Rectal smooth muscle tissue (tissue), 1 donor: ENCODE measurements around the gene ZFP42.
"Not testable (repeated sequence)": the region's sequence is repeated elsewhere in the genome, so short reads cannot be mapped to it uniquely, and the experiment has no call there.

ENCODE experiments used
- H3K27ac ChIP-seq: one replicate; pipeline ENCODE4 v1.7.0; 2013; ENCODE audit warnings: low read depth, low read length, inconsistent platforms
- H3K27me3 ChIP-seq: one replicate; pipeline ENCODE4 v1.7.0; 2013; ENCODE audit warnings: low read length; ENCODE audit not compliant: control insufficient read depth, insufficient read depth
- H3K36me3 ChIP-seq: one replicate; pipeline ENCODE4 v1.7.0; 2013; ENCODE audit warnings: low read length; ENCODE audit not compliant: control insufficient read depth, insufficient read depth
- H3K4me1 ChIP-seq: one replicate; pipeline ENCODE4 v1.7.0; 2013; ENCODE audit warnings: low read length; ENCODE audit not compliant: control insufficient read depth, insufficient read depth
- H3K4me3 ChIP-seq: one replicate; pipeline ENCODE4 v1.7.0; 2013; ENCODE audit warnings: low read length
- H3K9ac ChIP-seq: one replicate; pipeline ENCODE4 v1.7.0; 2013; ENCODE audit warnings: low read length

ZFP42 gene

DNA sequence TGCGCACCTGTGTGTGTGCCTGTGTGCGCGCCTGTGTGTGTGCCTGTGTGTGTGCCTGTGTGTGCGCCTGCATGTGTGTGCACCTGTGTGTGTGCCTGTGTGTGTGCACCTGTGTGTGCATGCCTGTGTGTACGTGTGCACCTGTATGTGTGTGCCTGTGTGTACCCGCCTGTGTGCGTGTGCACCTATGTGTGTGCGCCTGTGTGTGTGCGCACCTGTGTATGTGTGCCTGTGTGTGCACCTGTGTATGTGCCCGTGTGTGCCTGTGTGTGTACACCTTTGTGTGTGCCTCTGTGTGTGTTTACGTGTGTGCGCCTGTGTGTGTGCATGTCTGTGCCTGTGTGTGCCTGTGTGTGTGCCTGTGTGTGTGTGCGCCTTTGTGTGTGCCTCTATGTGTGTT lies 33.5 kb downstream of the ZFP42 start:
- no peaks in the 10 kb centered on the region for H3K36me3 ChIP-seq
- H3K9ac ChIP-seq: no peak overlapping the region
- H3K4me3 ChIP-seq: no peak overlapping the region
- H3K4me1 ChIP-seq: no peaks in the 10 kb centered on the region
- no peaks in the 10 kb centered on the region for H3K27me3 ChIP-seq
- H3K27ac ChIP-seq: no peak overlapping the region

DNA sequence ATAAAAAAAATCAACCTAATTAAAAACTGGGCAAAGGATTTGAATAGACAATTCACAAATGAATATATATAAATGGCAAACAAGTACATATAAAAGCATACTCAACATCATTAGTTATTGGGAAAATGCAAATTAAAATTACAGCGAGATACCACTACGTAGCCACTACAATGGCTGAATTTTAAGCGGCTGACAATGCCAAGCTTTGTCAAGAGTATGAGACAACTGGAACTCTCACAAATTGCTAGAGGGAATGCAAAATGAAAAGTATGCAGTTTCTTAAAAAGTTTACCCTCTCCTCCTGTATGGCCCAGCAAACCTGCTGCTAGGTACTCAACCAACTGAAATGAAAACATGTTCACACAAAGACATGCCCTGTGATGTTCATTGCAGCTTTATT lies 34.8 kb downstream of the ZFP42 start:
- Histone ChIP-seq H3K4me3 (no peak overlapping the region), H3K36me3 (no peaks in the 10 kb centered on the region), H3K27me3 (no peaks in the 10 kb centered on the region), H3K27ac (no peak overlapping the region), H3K4me1 (no peaks in the 10 kb centered on the region), H3K9ac (no peak overlapping the region)

DNA sequence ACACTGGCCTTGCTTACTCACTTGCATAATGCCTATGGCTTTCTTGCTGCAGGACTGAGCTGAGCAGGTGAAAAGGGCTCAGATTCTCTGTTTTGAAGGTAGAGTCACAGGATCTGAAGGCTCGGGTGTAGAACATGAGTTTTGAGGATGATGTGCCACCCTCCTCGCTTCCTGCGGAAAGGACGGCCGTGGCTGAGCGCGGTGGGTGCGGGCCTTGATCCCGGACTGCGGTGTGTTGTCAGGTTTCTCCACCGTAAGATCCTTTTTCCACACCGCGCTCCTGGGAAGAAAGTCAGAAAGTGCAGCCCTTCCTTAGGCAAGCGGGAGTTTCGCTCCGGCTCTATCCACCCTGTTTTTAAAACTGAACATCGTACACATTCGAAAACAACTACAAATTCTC lies 36.2 kb downstream of the ZFP42 start:
- no peaks in the 10 kb centered on the region for H3K4me1 ChIP-seq
- no peak overlapping the region for H3K9ac ChIP-seq
- H3K4me3 ChIP-seq: no peak overlapping the region
- H3K27me3 ChIP-seq: no peaks in the 10 kb centered on the region
- no peaks in the 10 kb centered on the region for H3K36me3 ChIP-seq
- no peak overlapping the region for H3K27ac ChIP-seq

DNA sequence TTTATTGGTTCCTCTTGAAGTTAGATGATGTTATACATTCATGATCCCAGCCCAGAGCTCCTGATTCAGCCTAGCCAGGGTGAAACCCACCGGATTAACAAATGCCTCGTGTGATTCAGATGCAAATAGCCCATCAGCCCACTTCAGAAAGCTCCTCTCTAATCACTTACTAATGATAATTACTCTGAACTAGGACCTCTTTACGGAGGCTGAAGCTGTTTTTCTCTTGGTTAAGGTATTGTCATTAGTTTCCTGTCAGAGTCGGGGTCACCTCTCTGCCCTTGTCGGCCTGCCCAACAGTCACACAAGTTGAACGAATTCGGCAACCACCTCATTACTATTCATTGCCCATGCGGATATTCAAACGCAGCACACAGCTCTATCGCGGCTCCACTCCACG lies 36.6 kb downstream of the ZFP42 start:
- no peak overlapping the region for H3K9ac ChIP-seq

DNA sequence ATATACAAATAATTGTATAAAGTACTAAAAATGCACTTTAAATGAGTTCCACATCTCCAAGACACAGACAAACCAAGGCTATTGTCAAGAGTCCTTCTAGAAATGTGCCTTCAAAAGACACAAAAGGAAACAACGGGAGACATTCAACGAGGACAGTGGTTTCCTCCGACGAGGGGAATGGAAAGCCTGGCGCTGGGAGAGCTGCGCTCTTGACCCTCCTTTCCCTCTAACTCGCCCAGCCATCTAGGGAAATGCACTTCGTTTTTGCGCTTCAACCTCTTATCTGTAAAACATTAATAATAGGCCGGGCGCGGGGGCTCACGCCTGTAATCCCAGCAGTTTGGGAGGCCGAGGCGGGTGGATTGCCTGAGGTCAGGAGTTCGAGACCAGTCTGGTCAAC lies 37.0 kb downstream of the ZFP42 start:
- Histone ChIP-seq H3K27ac (no peak overlapping the region), H3K9ac (no peak overlapping the region), H3K4me3 (no peak overlapping the region), H3K36me3 (no peaks in the 10 kb centered on the region), H3K4me1 (no peaks in the 10 kb centered on the region), H3K27me3 (no peaks in the 10 kb centered on the region)

More for the DNA sequence above, 36.6 kb downstream of the ZFP42 start:
- Histone ChIP-seq H3K4me3 (no peak overlapping the region), H3K27me3 (no peaks in the 10 kb centered on the region), H3K4me1 (no peaks in the 10 kb centered on the region), H3K36me3 (no peaks in the 10 kb centered on the region), H3K27ac (no peak overlapping the region)

DNA sequence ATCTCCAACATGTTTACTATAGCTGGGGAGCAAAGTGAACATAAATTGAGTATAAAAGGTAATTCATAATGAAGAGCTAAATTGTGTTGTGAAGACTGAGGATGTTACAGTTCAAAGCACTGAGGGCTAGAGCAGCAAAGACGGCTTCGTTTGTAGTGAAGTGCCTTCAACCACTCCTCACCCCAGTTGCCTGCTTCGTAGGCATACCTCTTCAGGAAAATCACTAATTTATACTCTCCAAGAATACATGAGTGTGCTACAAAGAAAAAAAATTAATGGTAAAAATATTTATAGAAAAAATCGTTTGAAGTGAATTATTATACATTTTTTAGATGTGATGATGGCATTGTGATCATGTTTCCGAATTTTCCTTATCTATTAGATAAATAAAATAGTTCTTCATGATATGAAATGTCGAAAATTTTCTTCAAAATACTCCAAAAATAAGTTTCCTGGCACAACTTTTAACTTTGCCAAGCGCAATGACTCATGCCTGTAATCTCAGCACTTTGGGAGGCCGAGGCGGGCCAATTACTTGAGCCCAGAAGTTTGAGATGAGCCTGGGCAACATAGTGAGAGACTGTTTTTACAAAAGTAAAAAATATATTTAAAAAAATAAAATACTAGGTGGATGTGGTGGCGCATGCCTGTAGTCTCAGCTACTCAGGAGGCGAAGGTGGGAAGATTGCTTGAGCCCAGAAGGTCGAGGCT lies 41.6 kb downstream of the ZFP42 start:
- Histone ChIP-seq H3K36me3 (no peaks in the 10 kb centered on the region), H3K27ac (no peak overlapping the region), H3K9ac (no peak overlapping the region), H3K27me3 (no peaks in the 10 kb centered on the region), H3K4me3 (no peak overlapping the region), H3K4me1 (no peaks in the 10 kb centered on the region)

DNA sequence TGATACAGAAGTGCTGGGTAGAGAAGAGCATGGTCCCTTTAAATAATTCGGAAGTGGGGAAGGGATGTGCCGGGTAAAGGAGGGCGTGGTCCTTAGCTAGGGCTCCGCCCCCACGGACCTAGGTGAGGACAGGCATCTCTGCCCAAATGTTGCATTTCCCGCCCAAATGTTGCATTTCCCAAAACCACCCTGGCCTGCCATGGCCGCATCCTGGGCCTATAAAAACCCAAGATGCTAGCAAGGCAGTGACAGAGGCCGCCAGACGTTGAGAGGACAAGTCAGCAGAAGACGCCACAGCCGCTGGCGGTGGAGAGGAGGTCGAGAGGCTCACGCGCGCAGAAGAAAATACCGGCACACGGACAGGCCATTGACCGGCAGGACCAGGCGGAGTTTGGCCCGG lies 46.1 kb downstream of the ZFP42 start:
- no peak overlapping the region for H3K4me3 ChIP-seq
- no peaks in the 10 kb centered on the region for H3K36me3 ChIP-seq
- H3K9ac ChIP-seq: no peak overlapping the region
- no peak overlapping the region for H3K27ac ChIP-seq
- H3K27me3 ChIP-seq: no peaks in the 10 kb centered on the region
- H3K4me1 ChIP-seq: no peaks in the 10 kb centered on the region

DNA sequence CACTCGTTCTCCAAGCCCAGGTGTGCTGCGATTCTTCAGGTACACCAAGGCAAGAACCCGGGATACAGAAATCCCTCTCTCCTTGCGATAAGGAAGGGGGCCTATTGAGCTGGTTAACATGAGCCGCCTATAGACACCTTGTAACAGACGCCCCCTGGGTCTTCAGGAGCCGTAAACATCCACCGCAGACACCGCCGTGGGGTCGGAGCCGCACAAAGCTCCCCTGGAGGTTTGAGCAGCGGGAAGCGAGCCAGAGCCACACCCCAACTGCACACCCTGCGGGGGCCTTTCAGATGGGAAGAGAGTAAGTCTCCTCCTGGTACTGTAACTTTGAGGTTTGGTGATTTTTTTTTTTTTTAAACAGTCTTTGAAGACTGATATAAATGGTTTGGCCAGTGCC lies 46.6 kb downstream of the ZFP42 start:
- H3K27ac ChIP-seq: no peak overlapping the region
- H3K9ac ChIP-seq: no peak overlapping the region
- no peaks in the 10 kb centered on the region for H3K27me3 ChIP-seq
- no peaks in the 10 kb centered on the region for H3K4me1 ChIP-seq
- H3K4me3 ChIP-seq: no peak overlapping the region
- H3K36me3 ChIP-seq: no peaks in the 10 kb centered on the region

DNA sequence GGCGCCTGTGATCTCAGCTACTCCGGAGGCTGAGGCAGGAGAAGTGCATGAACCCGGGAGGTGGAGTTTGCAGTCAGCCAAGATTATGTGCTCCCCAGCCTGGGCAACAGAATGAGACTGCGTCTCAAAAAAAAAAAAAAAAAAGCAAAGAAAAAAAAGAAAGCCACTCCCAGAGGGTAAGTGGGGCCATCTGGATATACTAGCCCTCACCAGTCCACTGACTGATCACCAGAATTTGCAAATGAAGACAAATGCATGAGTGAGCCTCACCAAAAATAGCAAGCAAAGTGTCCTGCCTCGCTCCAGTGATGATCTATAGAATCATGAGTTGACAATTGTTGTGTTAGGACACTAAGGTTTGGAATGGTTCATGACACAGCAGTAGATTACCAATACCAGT lies 47.6 kb downstream of the ZFP42 start:
- Histone ChIP-seq H3K27me3 (no peaks in the 10 kb centered on the region), H3K4me1 (no peaks in the 10 kb centered on the region), H3K36me3 (no peaks in the 10 kb centered on the region), H3K27ac (no peak overlapping the region), H3K9ac (no peak overlapping the region), H3K4me3 (no peak overlapping the region)

DNA sequence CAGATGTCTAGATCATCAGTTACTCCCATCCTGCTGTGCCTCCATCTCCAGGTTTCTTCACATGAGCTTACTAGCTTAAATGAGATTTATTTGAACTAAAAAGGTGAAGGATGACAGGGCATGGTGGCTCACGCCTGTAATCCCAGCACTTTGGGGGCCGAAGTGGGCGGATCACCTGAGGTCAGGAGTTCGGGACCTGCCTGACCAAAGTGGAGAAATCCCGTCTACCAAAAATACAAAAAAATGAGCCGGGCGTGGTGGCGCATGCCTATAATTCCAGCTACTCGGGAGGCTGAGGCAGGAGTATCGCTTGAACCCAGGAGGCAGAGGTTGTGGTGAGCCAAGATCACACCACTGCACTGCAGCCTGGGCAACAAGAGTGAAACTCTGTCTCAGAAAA lies 49.9 kb downstream of the ZFP42 start:
- not testable (repeated sequence) for H3K9ac ChIP-seq, H3K36me3 ChIP-seq, H3K27me3 ChIP-seq, H3K4me3 ChIP-seq, H3K4me1 ChIP-seq, H3K27ac ChIP-seq

DNA sequence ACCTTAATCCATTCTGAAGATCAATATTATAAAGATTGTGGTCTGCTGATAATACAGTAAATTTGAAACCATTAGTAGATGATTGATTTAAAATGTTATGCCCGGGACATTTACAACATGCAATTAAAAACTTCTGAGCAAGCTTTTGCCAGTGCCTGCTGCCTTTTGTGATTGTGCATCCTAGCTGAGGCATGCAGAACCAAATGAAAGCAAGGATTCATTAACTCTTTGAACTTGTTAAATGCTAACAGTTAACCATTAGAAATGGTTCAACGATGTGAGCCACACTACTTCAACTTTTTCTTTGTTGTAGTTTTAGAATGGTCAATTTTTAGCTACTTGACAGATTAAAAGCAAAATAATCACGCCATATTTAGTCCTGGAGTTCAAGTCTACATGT lies 51.1 kb downstream of the ZFP42 start:
- no peak overlapping the region for H3K27ac ChIP-seq
- H3K4me3 ChIP-seq: no peak overlapping the region
- no peak overlapping the region for H3K9ac ChIP-seq
- H3K27me3 ChIP-seq: no peaks in the 10 kb centered on the region
- no peaks in the 10 kb centered on the region for H3K36me3 ChIP-seq
- H3K4me1 ChIP-seq: no peaks in the 10 kb centered on the region

DNA sequence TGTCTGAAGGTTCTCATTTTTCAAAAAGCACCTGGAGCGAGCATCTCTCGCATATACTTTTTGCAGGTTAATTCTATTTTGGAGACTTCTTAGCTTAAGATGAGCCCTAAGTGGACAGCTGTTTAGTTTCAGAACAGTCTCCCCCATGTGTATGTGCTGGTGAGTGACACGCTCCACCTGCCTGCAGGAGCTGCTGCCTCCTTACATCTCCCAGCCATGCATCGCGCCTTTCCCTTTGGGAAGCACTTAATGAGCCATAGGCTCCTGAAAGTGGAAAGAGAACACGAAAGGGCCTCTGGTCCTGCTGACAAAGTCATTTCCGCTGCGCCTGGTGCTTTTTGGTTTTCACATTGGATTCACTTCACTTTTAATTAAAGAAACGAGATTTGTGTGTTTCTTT lies 57.7 kb downstream of the ZFP42 start:
- no peaks in the 10 kb centered on the region for H3K36me3 ChIP-seq
- no peak overlapping the region for H3K4me3 ChIP-seq
- H3K4me1 ChIP-seq: no peaks in the 10 kb centered on the region
- no peaks in the 10 kb centered on the region for H3K27me3 ChIP-seq
- H3K9ac ChIP-seq: no peak overlapping the region
- no peak overlapping the region for H3K27ac ChIP-seq
